Thyroid gland (tissue), 4 donors: ENCODE measurements around the gene AIG1. TPM values are rescaled to one million over a fixed set of nuclear protein-coding genes. Genes with fewer than 3 reads are reported as not detected.

Experiments
- DNase-seq, 2 donors: peaks; one replicate each; pipeline ENCODE4 v3.0.0-alpha.2; 2019
- H3K27ac ChIP-seq, 3 donors: fragments of 200-600 bp; sonication (generic); 1 replicate in 2 of 3; 2 replicates in 1 of 3; pipeline ENCODE4 v1.5.1; 2016 to 2019; ENCODE audit warnings: mild to moderate bottlenecking in 1 of 3, moderate library complexity in 1 of 3
- H3K27me3 ChIP-seq: fragments of 200-600 bp; sonication (generic); one replicate; pipeline ENCODE4 v1.5.1; 2019
- H3K36me3 ChIP-seq, 2 donors: fragments of 200-600 bp; sonication (generic); one replicate each; pipeline ENCODE4 v1.5.1; 2016 to 2019
- H3K4me1 ChIP-seq, 2 donors: fragments of 200-600 bp; sonication (generic); one replicate each; pipeline ENCODE4 v1.5.1; 2017 to 2019
- H3K4me3 ChIP-seq, 3 donors: fragments of 200-600 bp; sonication (generic); replicated peaks in 1 of 3; 1 replicate in 2 of 3; 2 replicates in 1 of 3; pipeline ENCODE4 v1.5.1; 2016; ENCODE audit warnings: mild to moderate bottlenecking in 1 of 3
- H3K9me3 ChIP-seq: fragments of 200-600 bp; sonication (generic); one replicate; pipeline ENCODE4 v1.5.1; 2017
- CTCF ChIP-seq, 6 experiments: fragments of 200-600 bp in 3 of 6; fragments of 450-650 bp in 3 of 6; sonication (generic) in 3 of 6; IDR thresholded peaks; one replicate each; pipeline ENCODE4 v1.5.1; 2016 to 2019; ENCODE audit warnings: antibody characterized with exemption in 6 of 6, mild to moderate bottlenecking in 2 of 6, inconsistent platforms in 1 of 6, moderate library complexity in 1 of 6
- POLR2A ChIP-seq, 2 donors: fragments of 450-650 bp; IDR thresholded peaks; one replicate each; pipeline ENCODE4 v1.6.1; 2017; ENCODE audit warnings: antibody characterized with exemption in 2 of 2, mild to moderate bottlenecking in 2 of 2, moderate library complexity in 1 of 2
- WGBS, 2 donors: methylation state at CpG; one replicate each; pipeline ENCODE4 v1.1.5; 2017; 5-methylcytosine and 5-hydroxymethylcytosine counted together
- intact Hi-C: fragments of 100-400 bp; cut with DNase I; formaldehyde crosslinking; loops from one replicate; pipeline ENCODE4 v1.15.1; 2023
- total RNA-seq, 4 donors: library from RNA; depleted of rRNA; stranded (reverse); fragments of >200 nt; gene quantifications; one replicate each; pipeline ENCODE4 v1.2.3, GENCODE V29; 2016

AIG1 gene
- total RNA-seq, 4 donors from 2014 or later, result 57.8 to 101 (median 77.0) TPM

GRCh38 chr6:143333749-143334520 is 273.2 kb downstream of the AIG1 start:
- Histone ChIP-seq H3K4me1 (no peaks in the 10 kb centered on the region), H3K27ac (no peak overlapping the region), H3K4me3 (no peak overlapping the region), H3K27me3 (no peaks in the 10 kb centered on the region), H3K36me3 (no peaks in the 10 kb centered on the region), H3K9me3 (no peaks in the 10 kb centered on the region)
- intact Hi-C loops, result no loop called here
- TF ChIP-seq CTCF (IDR thresholded peaks at IDR 0.05) (no peak), POLR2A (IDR thresholded peaks at IDR 0.05) (no peak)
- DNase-seq, result no peak
- 94 to 98% methylated on average over 7 of the region's 7 CpGs for WGBS, 2 donors

- Histone ChIP-seq H3K9me3 (no peaks in the 10 kb centered on the region), H3K27me3 (no peaks in the 10 kb centered on the region), H3K27ac (no peak overlapping the region), H3K4me3 (no peak overlapping the region), H3K4me1 (no peaks in the 10 kb centered on the region), H3K36me3 (no peaks in the 10 kb centered on the region)
- 91 to 100% methylated on average over 2 of the region's 2 CpGs for WGBS, 2 donors
- TF ChIP-seq CTCF (IDR thresholded peaks at IDR 0.05) (no peak), POLR2A (IDR thresholded peaks at IDR 0.05) (no peak)
- no peak for DNase-seq
- intact Hi-C loops, result no loop called here
These were observed 275.2 kb downstream of the AIG1 start for GRCh38 chr6:143335865-143336264.

GRCh38 chr6:143336446-143337152 is 275.9 kb downstream of the AIG1 start:
- 93 to 97% methylated on average over 4 of the region's 4 CpGs for WGBS, 2 donors
- no peak overlapping the region for H3K4me3 ChIP-seq
- TF ChIP-seq CTCF (IDR thresholded peaks at IDR 0.05) (no peak), POLR2A (IDR thresholded peaks at IDR 0.05) (no peak)
- H3K4me1 ChIP-seq, result no peaks in the 10 kb centered on the region
- no peak overlapping the region for H3K27ac ChIP-seq
- H3K9me3 ChIP-seq, result no peaks in the 10 kb centered on the region
- no peak for DNase-seq
- no peaks in the 10 kb centered on the region for H3K36me3 ChIP-seq
- no peaks in the 10 kb centered on the region for H3K27me3 ChIP-seq
- intact Hi-C loops, result no loop called here

GRCh38 chr6:143337201-143337949 is 276.7 kb downstream of the AIG1 start:
- H3K36me3 ChIP-seq, result no peaks in the 10 kb centered on the region
- H3K4me3 ChIP-seq, result no peak overlapping the region
- H3K9me3 ChIP-seq, result no peaks in the 10 kb centered on the region
- no peaks in the 10 kb centered on the region for H3K27me3 ChIP-seq
- peak; percentile 36 to 51 for DNase-seq
- no peaks in the 10 kb centered on the region for H3K4me1 ChIP-seq
- TF ChIP-seq POLR2A (IDR thresholded peaks at IDR 0.05) (no peak), CTCF (IDR thresholded peaks at IDR 0.05) (peak in 3 of 6 experiments; percentile 24 to 56 (median 39))
- 82 to 83% methylated on average over 17 of the region's 17 CpGs for WGBS, 2 donors
- intact Hi-C loops, result no loop called here
- no peak overlapping the region for H3K27ac ChIP-seq
